ENCODE results near the gene TMEM187.

Gene TMEM187

GRCh38 chrX:154021131-154021611 is 48.6 kb downstream of the TMEM187 start:
- Histone ChIP-seq H3K27me3 (ENCODE audit: insufficient read depth, poor library complexity, severe bottlenecking) (no peaks in the 10 kb centered on the region), H3K4me3 (replicated peaks; ENCODE audit: insufficient read depth, low read length) (no peak overlapping the region), H3K27ac (replicated peaks) (peak overlapping the region; percentile 88)
- TF ChIP-seq SPI1 (IDR thresholded peaks at IDR 0.05; ENCODE audit: borderline replicate concordance, low read depth): no peak
- TF ChIP-seq REST (IDR thresholded peaks at IDR 0.05; ENCODE audit: insufficient replicate concordance, low read depth): no peak
- no peak for TF ChIP-seq GABPA (IDR thresholded peaks at IDR 0.05; ENCODE audit: low read depth)
- no peak; the same call in 1 of the 2 replicates for TF ChIP-seq POLR2AphosphoS5 (IDR thresholded peaks at IDR 0.05; ENCODE audit: low read depth)
- TF ChIP-seq CTCF (IDR thresholded peaks at IDR 0.05; ENCODE audit: insufficient read depth, low read length): no peak
- peak in 1 of 2 experiments; percentile 28 for DNase-seq (ENCODE audit: low read depth in 1 of 2, low spot score in 1 of 2)

- Histone ChIP-seq H3K27me3 (ENCODE audit: insufficient read depth, poor library complexity, severe bottlenecking) (no peaks in the 10 kb centered on the region), H3K4me3 (replicated peaks; ENCODE audit: insufficient read depth, low read length) (no peak overlapping the region), H3K27ac (replicated peaks) (peak overlapping the region; percentile 88)
- no peak for DNase-seq (ENCODE audit: low read depth in 1 of 2, low spot score in 1 of 2)
- TF ChIP-seq POLR2AphosphoS5 (IDR thresholded peaks at IDR 0.05; ENCODE audit: low read depth) (no peak), REST (IDR thresholded peaks at IDR 0.05; ENCODE audit: insufficient replicate concordance, low read depth) (no peak), GABPA (IDR thresholded peaks at IDR 0.05; ENCODE audit: low read depth) (no peak), CTCF (IDR thresholded peaks at IDR 0.05; ENCODE audit: insufficient read depth, low read length) (no peak), SPI1 (IDR thresholded peaks at IDR 0.05; ENCODE audit: borderline replicate concordance, low read depth) (no peak)
These were observed 49.6 kb downstream of the TMEM187 start for GRCh38 chrX:154022108-154022507.

- H3K27ac ChIP-seq (replicated peaks): peak overlapping the region; percentile 88
- H3K4me3 ChIP-seq (replicated peaks; ENCODE audit: insufficient read depth, low read length): no peak overlapping the region
- no peaks in the 10 kb centered on the region for H3K27me3 ChIP-seq (ENCODE audit: insufficient read depth, poor library complexity, severe bottlenecking)
- TF ChIP-seq REST (IDR thresholded peaks at IDR 0.05; ENCODE audit: insufficient replicate concordance, low read depth): no peak
- no peak for TF ChIP-seq POLR2AphosphoS5 (IDR thresholded peaks at IDR 0.05; ENCODE audit: low read depth)
- no peak for TF ChIP-seq SPI1 (IDR thresholded peaks at IDR 0.05; ENCODE audit: borderline replicate concordance, low read depth)
- no peak for TF ChIP-seq CTCF (IDR thresholded peaks at IDR 0.05; ENCODE audit: insufficient read depth, low read length)
- TF ChIP-seq GABPA (IDR thresholded peaks at IDR 0.05; ENCODE audit: low read depth): no peak
- DNase-seq (ENCODE audit: low read depth in 1 of 2, low spot score in 1 of 2): no peak
These were observed 50.9 kb downstream of the TMEM187 start for GRCh38 chrX:154023276-154024000.

All from HL-60 (cell line).